Choroid plexus epithelial cell (primary cell): ENCODE measurements around the gene SARM1.

Experiments used
- DNase-seq: peaks from one replicate; pipeline ENCODE4 v3.0.0-alpha.2; 2010; ENCODE audit warnings: low read depth
- H3K4me3 ChIP-seq: 2 replicates; pipeline ENCODE4 v1.5.1; 2011; ENCODE audit warnings: low read depth, mild to moderate bottlenecking, control low read depth, low read length, moderate library complexity
- CTCF ChIP-seq: conservative IDR thresholded peaks from 2 replicates; pipeline ENCODE4 v1.5.1; 2011; ENCODE audit warnings: low read depth, mild to moderate bottlenecking, control low read depth, inconsistent platforms, low read length, moderate library complexity

SARM1 gene

GRCh38 chr17:28388106-28388505 is 16.6 kb downstream of the SARM1 start:
- no peak overlapping the region for H3K4me3 ChIP-seq
- no peak for TF ChIP-seq CTCF
- DNase-seq, result no peak

GRCh38 chr17:28390141-28390540 is 18.6 kb downstream of the SARM1 start:
- no peak for TF ChIP-seq CTCF
- no peak overlapping the region for H3K4me3 ChIP-seq
- no peak for DNase-seq

GRCh38 chr17:28390563-28390962 is 19.1 kb downstream of the SARM1 start:
- TF ChIP-seq CTCF, result no peak
- no peak overlapping the region for H3K4me3 ChIP-seq
- DNase-seq, result no peak

GRCh38 chr17:28390984-28391383 is 19.5 kb downstream of the SARM1 start:
- no peak for TF ChIP-seq CTCF
- no peak overlapping the region for H3K4me3 ChIP-seq
- no peak for DNase-seq

GRCh38 chr17:28391401-28391800 is 19.9 kb downstream of the SARM1 start:
- DNase-seq, result no peak
- H3K4me3 ChIP-seq, result no peak overlapping the region
- no peak for TF ChIP-seq CTCF

- no peak for DNase-seq
- no peak overlapping the region for H3K4me3 ChIP-seq
- no peak for TF ChIP-seq CTCF
These were observed 21.0 kb downstream of the SARM1 start for GRCh38 chr17:28392491-28392890.

GRCh38 chr17:28394337-28395116 is 23.0 kb downstream of the SARM1 start:
- peak; percentile 22 for DNase-seq
- no peak overlapping the region for H3K4me3 ChIP-seq
- TF ChIP-seq CTCF, result no peak
